Stimulated activated CD4-positive, alpha-beta T cell treated with anti-CD3 and anti-CD28 coated beads, Interleukin-4, amount 100 ng/mL, for 1 hour (primary cell): ENCODE measurements around the gene VPS33B.
"Not testable (repeated sequence)": the region's sequence is repeated elsewhere in the genome, so short reads cannot be mapped to it uniquely, and the experiment has no call there.

Experiments
- DNase-seq: peaks from one replicate; pipeline ENCODE4 v3.0.0-alpha.2; 2020

The VPS33B gene

DNA sequence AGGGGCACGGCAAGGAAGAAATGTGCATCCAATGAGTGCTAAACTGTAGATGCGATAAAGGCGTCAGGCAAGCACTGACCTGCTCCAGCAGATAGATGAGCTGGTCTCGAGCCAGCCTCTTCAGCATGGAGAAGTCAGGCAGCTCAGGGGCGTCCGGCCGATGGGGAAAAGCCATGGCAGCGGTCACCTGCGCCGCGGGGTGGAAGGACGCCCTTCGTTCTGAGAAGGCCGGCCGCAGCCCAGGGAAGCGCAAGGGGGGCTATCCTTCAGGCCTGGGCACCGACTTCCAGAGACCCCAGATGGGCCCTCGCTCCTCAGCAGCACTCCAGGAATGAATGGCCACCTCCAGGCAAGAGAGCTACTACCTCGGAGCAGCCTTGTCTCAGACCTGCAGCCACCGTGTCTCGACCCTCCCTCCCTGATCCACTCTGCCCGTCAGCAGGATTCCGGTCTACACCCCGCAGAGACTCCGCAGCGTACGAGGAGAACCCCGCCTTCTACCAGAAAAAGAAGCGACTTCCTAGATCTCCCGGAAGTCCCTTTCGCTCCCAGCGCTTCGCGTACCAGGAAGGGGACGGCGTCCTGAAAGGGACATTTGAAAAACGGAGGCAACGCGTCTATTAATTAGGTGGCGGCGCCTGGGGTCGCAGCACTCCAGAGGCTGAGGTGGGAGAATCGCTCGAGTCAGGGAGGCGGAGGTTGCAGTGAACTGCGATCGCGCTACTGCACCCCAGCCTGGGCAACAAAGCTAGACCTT lies at the start of gene VPS33B:
Gene VPS33B, minus strand, starts transcription at position 520 of the 757 bp plus-strand sequence. Its CDS starts 345 bp downstream, at position 175.
- peak; percentile 70 for DNase-seq

DNA sequence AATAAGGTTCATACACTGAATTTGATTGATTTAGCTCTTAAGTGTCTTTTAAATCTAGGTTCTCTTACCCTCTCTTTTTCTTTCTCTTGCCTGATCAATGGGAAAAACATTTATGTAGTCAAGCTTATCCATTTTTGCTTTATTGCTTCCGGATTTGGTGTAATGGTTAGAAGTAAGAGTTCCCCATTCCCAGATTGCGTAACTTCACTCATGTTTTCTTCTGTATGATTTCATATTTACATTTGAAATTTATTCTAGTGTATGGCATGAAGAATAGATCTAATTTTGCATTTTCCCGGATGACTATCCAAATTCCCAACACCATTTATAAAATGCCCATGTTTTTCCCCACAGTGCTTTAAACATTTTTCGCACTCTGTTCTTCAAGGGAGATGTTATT lies 49.8 kb upstream of the VPS33B start:
- no peak for DNase-seq

DNA sequence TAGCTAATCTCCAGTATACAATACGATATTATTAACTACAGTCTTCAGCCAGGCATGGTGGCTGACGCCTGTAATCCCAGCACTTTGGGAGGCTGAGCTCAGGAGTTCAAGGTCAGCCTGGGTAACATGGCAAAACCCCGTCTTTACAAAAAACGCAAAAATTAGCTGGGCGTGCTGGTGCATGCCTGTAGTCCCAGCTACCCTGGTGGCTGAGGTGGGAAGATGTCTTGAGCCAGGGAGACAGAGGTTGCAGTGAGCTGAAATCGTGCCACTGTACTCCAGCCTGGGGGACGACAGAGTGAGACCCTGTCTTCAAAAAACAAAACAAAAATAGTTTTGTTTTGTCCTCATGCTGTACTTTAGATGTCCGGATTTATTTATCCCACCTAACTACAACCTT lies 48.5 kb upstream of the VPS33B start:
- no peak for DNase-seq

DNA sequence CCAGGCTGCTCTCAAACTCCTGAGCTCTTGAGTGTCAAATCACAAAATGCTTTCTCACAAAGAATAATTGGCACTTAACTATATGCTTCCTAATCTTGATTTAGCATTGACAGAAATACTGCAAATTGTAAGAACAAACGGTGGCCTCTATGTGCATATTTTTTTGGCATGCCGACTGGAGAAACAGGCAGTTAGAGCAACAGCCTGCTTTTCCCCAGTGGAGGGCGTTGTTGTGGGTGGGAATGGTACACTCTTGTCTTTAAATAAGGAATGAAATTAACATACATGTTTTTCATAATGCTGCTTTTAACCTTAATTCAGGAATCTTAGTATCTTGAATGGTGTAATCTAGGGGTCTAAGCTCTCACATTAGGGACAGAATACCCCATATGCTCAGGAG lies 46.6 kb upstream of the VPS33B start:
- no peak for DNase-seq

DNA sequence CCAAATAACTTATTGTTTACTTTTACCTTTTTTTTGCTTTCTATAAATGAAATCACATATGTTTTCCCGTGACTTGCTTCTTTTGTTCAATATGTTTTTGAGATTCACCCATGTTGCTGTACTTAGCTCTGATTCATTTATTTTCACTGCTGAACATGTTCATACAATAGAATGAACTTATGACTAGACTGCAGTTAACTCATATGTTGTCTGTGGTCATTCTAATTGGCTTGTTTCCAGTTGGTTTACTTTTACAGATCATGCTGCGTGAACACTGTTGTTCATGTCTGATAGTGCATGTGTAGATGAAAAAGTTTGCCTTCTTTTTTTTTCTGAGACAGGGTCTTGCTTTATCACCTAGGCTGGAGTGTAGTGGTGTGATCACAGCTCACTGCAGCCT lies 46.0 kb upstream of the VPS33B start:
- DNase-seq, result no peak

DNA sequence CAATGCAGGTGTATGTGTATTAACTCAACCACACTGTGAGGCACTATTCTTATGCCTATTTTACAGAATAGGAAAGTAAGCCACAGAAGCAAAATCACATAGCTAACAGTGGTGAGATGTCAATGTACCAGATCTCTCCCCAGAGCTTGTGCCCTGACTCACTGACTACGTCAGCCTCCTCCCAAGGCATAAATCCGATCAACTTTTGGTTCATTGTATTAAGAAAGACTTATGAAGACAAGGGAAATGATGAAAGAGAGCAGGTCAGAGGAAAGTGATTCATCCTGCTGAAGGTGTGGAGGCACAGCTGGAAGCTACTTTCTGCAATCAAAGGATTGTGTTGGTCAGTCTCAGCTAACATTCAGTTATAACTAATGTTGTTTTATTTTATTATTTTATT lies 44.6 kb upstream of the VPS33B start:
- DNase-seq, result no peak

DNA sequence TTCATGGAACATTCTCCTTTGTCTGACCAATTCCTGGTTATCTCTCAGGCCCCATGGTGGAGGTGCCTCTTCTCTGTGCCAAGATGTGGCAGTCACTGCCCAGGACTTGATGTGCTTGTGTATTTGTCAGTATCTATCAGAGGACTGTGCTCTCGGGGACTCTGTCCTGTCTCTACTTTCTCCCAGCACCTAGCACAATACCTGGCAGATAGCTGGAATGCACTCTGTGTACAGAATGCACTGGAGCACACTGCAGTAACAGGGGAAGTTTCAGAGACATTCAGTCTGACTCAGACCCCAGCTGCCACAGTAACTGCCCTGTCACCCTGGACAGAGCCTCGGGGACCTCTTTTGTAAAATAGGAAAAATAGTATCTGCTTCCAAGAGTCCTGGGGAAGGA lies 43.1 kb upstream of the VPS33B start:
- no peak for DNase-seq

DNA sequence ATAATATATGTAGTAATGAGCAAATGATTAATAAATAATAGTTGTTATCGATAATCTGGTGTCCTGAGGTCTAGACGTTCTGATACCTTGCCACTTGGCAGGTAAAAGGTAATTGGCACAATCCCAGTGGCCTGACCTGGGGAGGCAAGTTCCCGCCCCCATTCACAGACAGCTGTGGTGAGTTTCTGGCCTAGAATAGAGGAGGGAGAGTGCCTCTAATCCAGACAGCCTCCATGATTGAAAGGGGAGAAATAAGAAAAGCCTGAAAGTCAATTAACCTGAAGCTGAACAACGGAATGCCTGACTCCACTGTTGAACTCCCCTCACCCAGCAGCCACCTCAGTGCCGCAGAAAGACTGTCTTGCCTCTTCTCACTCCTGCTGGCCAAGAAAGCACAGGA lies 39.6 kb upstream of the VPS33B start:
- DNase-seq, result no peak

DNA sequence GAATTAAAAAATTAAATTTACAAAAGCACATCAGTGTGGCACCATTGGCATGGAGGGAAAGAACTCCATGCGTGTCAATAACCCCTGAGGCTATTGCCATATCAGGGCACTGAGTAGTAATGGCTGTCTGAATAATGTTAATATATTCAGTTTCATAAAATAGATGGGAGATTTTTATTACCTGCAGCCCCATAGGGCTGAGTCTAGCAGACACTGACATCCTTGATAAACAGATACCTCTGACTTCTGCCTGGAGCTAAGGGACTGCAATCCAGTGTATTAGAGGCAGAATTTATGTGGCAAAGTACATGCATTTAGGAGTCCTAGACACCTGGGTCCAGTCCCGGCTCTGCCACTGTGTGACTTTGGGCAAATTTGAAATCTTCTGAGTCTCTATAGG lies 38.8 kb upstream of the VPS33B start:
- no peak for DNase-seq

DNA sequence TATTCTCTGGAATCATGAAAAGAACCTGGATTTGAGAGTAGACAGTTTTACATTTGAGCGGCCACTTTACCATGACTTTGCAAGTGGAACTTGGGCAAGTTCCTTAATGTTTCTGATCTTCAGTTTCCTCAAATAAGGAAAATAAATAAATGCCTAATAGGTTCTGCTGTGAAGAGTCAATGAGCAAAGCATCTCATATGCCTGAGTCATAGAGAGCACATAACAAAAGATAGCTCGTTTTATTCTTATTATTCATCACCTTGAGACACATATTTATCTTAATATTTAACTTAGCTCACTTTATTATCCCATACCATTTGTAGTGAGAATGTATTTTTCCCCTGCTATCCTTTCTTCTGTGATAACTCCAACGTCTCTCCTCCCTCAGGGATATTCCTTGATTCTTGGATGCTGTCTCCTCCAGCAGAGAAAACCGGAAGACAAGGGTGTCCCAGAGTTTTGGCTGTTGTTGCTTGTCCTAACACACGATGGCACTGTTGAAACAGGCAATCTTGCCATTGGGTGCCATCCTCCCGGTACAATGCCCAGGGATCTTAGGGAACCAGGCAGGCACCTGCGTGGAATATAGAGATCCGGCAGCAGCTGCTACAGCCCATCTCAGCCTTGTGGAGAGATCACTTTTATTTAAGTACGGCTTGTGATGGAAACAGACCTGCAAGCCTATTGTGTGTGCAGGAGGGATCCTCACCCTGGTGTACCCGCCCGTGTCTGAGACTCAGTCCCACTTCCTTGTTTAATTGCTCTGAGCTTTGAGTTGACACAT lies 33.3 kb upstream of the VPS33B start:
- peak; percentile 17 for DNase-seq

DNA sequence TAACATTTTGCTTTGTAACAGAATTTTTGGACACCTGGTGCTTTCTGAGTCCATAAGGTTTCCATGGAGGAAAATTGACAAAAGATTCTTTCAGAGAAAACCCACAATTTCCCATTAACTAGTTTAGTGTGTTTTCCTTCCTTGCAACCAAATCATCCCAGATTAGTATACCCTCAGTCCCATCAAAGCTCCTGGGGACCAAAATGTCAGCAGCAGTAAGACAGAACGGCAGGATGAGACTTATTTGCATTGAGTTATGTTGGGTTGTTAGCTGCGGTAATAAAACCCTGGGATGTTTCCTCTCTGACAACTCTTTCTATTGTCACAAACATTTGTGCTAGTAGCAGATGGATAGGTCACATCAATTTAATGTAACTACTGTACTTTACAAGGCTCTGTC lies 32.4 kb upstream of the VPS33B start:
- DNase-seq, result no peak

DNA sequence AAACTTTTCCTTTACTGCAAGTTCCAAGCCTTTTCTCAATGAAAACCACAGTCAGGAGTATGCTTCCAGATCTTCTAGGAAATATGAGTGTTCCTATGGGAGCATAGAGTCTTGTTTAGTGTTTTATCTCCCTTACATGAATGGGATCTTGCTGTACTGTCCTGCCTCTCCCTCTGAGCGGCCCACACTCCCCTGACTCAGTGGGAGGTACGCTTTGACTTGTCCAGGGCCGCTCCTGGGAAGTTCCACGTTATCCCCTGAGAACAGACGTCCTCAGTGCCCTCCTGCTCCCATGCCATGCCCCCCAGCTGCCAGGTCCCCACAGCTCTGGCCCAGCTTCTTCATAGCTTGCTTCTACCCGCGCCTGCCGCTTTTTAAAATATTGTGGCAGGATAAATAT lies 28.9 kb upstream of the VPS33B start:
- no peak for DNase-seq

DNA sequence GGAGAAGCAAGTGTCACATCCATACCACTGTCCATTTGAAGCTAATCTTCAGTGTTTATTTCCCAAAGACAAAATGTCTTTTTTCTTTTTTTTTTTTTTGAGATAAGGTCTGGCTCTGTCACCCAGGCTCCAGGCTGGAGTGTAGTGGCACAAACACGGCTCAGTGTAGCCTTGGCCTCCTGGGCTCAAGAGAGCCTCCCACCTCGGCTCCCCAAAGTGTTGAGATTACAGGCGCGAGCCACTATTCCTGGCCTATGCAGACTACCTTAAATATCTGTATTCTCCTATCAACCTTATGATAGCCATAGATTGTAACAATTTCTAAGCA lies 27.7 kb upstream of the VPS33B start:
- DNase-seq, result no peak

DNA sequence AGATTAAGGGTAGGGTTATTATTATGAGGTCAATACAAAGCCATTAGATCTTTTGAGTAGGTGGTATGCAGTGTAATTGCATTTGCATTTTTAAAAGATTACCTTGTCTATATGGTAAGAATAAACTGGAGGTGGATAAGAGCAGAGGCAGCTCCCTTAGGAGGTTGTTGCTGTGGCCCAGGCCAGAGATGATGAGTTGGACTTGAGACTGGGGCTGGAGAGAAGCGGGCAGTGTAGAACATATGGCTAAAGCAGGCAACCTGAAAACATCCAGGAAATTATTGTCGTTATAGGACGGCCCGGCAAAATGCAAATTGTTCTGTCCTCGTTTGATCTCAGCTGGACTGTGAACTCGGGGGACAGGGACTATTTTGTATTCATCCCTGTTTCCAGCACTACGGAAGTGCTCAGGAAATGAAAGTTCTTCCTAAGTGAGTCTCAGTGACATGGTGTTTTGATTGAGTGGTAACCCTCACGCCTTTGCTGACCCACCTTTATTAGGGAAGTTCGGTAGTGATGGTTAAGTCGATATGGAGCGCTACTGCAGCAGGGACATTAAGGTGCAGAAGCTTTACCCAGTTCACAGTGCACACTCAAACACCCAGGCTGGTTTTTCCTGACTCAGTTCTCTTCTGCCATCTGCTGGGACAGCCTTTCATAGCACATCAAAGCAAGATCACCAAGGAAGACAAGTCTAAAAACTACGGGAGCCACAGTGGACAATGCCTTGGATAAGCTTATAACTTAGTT lies 27.2 kb upstream of the VPS33B start:
- DNase-seq, result peak; percentile 27

DNA sequence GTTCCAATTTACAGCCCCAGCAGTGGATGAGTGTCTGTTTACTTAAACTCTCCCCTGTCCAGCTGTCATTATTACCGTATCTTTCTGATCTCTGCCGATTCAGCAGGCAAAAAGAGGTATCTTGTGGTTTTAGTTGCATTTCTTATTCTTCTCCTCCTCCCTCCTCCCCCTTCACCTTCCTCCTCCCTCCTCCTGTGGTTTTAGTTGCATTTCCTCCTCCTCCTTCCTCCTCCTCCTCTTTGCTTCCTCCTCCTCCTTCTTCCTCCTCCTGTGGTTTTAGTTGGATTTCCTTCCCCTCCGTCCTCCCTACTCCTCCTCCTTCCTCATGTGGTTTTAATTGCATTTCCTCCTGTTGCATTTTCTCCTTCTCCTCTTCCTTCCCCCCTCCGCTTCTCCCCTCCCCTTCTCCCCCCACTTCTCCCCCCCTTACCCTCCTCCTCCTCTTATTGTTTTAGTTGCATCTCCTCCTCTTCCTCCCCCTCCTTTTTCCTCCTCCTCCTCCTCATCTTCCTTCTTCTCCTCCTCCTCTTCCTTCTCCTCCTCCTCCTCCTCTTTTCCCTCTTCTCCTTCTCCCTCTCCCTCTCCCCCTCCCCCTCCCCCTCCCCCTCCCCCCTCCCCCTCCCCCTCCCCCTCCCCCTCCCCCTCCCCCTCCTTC lies 25.3 kb upstream of the VPS33B start:
- no peak for DNase-seq

DNA sequence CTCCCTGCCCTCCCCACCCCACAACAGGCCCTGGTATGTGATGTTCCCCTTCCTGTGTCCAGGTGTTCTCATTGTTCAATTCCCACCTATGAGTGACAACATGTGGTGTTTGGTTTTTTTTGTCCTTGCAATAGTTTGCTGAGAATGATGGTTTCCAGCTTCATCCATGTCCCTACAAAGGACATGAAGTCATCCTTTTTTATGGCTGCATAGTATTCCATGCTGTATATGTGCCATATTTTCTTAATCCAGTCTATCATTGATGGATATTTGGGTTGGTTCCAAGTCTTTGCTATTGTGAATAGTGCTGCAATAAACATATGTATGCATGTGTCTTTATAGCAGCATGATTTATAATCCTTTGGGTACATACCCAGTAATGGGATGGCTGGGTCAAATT lies 23.7 kb upstream of the VPS33B start:
- DNase-seq, result not testable (repeated sequence)

DNA sequence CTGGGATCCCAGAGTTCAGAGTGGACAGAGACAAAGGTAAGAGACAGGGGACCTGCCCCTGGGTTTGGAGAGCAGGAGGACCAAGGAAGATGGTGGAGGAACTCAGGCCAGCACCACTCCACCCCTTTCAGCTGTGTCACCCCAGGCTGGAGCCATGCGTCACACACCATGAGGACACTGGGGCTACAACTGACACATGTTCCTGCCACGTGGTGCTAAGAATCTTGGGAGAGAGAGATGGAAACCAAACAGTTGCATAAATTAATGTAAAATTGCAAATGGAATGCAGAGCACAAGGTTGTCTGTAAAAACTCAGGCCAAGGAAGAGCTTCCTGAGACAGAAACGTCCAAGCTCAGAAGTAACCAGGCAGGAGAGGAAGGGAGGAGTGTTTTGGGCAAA lies 22.7 kb upstream of the VPS33B start:
- no peak for DNase-seq

DNA sequence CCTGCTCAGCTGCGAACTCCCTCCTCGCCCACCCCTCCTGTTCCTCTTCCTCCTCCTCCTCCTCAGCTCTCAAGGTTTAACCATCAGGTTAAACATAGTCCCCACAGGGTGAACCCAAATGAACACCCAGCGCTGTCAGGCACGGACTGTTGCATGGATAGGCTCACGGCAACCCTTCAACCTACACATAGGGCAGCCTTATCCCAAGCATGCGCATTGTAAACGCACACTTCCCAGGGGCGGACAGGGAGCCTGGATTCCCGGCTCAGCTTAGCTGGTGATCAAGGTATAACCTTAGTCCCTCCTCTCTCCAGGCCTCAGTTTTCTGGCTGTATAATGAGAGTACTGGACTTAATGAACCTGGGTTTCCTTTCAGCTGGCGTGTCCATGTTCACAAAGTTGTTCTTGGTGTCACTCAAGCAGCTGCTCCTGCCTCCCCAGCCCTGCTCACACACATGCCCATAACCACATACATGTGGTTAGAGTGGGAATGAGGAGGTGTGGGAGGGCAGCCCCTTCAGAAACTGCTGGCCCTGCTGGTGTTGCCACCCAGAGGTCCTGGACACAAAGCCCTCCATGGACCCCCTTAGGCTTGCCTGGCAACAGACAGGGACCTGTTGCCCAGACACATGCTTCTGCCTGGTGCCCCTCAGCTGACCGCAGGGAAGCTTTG lies 20.9 kb upstream of the VPS33B start:
- no peak for DNase-seq

DNA sequence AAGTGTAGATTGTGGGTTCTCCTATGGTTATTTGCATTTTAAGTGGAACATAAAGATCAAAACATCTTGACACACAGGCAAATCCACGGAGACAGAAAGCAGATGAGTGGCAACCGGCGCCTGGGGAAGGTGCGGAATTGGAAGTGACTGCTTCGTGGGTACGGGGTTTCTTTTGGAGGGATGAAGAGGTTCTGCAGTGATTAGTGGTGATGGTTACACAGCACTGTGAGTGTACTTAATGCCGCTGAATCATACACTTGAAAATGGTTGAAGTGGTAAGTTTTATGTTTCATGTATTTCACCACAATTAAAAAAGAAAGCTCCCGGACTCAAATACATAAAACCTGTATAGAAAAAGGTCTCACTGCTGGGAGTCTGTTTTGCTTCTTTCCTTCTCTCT lies 18.5 kb upstream of the VPS33B start:
- DNase-seq, result no peak

DNA sequence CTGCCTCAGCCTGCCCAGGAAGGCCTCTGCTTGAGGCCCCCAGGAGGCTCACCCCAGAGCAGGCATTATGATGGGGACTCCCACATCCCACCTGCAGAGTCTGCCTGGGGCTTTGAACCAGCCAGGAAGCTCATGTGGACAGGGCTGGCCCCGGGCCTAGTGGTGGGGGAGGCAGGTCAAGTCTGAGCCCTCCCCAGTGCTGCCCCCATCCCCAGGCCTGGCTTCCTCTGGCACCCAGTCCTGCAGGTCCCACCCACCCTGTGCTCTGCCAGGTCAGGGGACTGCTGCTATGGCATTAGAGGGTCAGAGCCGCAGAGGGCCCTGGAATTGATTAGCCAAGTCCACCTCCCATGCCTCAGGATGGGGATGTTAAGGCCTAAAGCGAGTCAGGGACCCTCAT lies 17.6 kb upstream of the VPS33B start:
- DNase-seq, result no peak

DNA sequence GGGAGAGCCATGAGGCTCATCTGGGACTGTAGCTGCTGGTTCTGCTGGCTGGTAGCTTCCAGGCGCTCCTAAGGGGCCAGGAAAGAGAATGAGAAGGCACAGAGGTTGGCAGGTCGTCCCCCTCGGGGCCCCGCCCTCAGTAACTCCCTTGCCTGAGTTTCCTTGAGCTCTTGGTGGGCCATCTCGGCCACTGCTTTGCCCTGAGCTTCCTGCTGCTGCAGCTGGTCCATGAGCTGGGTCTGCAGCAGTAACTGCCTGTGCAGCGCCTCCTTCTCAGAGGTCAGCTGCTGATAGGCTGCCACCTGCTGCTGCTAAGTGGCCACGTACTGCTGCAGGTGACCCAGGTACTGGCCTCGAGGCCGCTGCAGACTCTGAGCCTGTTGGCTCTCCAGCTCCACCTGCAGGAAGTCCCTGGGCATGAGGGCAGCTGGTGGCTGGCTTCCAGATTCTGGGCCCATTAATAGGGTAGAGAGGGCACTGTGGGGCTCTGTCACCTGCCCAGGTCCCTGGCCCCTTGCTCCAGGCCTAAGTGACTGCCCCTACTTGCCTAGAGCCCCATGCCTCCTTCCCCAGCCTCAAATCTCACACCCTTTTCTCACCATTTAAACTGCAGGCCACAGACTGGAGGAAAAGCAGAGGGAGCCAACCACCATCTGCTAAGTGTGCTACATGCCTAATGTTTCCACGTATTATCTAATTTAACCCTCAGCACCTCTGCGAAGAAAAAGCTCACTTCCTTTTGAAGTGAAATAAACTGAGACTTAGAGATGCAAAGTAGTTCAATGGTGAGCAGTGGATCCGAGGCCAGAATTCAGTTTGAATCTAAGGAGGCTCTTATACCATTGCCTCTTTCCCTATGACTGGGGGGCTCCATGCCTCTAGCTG lies 10.8 kb upstream of the VPS33B start:
- DNase-seq, result peak; percentile 50

DNA sequence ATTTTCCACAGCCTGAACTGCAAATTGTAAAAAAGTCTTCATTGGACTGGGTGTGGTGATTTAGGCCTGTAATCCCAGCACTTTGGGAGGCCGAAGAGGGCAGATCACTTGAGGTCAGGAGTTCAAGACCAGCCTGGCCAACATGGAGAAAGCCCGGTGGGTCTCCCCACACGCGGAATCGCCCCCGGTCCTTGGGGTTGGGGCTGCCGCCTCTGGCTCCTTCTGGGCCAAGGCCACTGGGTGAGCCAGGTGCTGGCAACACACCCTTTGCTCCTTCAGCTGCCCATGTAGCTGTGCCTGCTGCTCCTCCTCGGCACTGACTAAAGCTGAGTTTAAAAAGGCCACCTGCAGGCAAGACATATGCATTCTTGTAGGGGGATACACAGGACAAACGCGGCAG lies 9.4 kb upstream of the VPS33B start:
- no peak for DNase-seq
